Measurements from ENCODE around the gene CCDC137. TPM values are rescaled to one million over a fixed set of nuclear protein-coding genes. Genes with fewer than 3 reads are reported as not detected.

Gene CCDC137
- total RNA-seq, 1 donor from 2014 or later = 12.8 TPM

DNA sequence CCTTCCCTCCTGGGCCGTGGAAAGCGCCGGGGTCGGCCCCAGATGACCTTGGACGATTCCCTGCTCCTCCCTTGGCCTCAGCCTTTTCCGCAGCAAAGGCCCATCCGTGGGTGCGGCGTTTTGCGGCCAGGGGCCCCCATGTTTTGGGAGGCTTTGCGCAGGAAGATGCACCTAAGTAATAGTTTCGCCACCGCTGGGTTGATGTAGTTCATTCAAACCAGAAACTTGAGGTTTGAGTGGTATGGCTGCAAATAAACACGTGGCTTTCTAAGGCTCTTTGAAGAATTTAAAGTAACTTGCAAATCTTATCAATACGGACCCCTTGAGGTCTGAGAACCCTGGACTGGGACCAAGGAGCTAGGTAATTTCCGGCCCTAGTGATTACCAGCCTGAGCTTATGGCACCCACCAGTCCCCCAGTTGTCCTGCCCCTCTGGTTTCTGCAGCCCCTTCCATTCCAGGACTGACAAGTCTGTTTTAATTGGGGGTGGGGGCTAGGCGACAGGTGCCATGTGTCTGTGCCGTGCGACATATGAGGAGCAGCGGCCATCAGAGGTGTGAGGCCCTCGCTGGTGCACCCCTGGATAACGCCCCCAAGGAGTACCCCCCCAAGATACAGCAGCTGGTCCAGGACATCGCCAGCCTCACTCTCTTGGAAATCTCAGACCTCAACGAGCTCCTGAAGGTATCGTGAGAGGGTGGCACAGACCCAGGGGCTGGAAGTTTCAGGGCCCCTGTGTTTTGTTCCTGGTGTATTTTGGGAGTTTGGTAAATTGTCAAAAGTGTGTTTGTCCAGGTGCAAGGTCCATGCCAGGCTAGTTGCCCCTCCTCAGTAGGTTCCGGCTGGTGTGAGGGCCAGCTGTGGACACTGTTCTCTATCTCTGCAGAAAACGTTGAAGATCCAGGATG, 37.5 kb downstream of the CCDC137 start:
- peaks cover 52% of the 10 kb centered on the region for H3K36me3 ChIP-seq
- H3K4me3 ChIP-seq = peak overlapping the region; percentile 95
- no peak for ATAC-seq
- H3K9me3 ChIP-seq = no peaks in the 10 kb centered on the region
- intact Hi-C loops (cut with DNase I) = no loop called here
- no peaks in the 10 kb centered on the region for H3K27me3 ChIP-seq (ENCODE audit: low read depth)
- H3K4me1 ChIP-seq = peaks cover 36% of the 10 kb centered on the region
- TF ChIP-seq, protein P1, sequence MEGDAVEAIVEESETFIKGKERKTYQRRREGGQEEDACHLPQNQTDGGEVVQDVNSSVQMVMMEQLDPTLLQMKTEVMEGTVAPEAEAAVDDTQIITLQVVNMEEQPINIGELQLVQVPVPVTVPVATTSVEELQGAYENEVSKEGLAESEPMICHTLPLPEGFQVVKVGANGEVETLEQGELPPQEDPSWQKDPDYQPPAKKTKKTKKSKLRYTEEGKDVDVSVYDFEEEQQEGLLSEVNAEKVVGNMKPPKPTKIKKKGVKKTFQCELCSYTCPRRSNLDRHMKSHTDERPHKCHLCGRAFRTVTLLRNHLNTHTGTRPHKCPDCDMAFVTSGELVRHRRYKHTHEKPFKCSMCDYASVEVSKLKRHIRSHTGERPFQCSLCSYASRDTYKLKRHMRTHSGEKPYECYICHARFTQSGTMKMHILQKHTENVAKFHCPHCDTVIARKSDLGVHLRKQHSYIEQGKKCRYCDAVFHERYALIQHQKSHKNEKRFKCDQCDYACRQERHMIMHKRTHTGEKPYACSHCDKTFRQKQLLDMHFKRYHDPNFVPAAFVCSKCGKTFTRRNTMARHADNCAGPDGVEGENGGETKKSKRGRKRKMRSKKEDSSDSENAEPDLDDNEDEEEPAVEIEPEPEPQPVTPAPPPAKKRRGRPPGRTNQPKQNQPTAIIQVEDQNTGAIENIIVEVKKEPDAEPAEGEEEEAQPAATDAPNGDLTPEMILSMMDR (IDR thresholded peaks at IDR 0.05) = no peak
- peak overlapping the region; percentile 98 for H3K27ac ChIP-seq
- DNase-seq = no peak

DNA sequence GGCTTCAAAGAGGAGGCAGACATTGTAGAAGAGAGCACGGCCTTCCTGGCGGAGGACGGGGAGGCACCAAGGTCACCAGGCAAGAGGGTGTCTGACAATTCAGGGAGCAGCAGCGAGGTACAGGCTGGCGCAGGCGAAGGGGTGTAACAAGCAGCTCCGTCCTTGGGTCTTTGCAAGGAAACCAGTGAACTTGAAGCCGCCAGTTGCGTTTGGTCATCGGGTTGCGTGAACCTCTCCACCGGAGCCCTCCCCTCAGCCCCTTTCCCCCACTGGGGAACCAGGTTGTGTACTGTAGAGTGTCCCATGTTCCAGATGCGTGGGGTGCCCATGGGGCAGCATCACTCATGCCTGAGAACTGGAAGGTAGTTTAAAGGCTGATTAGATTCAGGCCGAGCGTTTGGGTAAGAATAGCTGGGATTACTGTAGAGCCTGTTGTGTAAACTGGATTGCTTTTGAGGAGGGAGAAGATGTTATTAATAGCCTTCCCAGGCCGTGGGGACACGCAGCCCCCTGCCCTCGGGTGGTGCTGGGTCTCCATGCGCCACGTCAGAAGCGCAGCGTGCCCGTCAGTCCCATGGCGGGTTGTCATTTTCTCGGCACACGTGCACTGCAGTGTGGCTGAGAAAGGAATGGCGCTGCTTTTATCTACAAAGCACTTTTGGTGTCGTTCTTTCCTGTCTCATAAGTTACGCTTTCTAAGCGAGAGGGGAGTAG, 39.1 kb downstream of the CCDC137 start:
- TF ChIP-seq, protein P1 (IDR thresholded peaks at IDR 0.05) = no peak
- H3K27me3 ChIP-seq (ENCODE audit: low read depth) = no peaks in the 10 kb centered on the region

DNA sequence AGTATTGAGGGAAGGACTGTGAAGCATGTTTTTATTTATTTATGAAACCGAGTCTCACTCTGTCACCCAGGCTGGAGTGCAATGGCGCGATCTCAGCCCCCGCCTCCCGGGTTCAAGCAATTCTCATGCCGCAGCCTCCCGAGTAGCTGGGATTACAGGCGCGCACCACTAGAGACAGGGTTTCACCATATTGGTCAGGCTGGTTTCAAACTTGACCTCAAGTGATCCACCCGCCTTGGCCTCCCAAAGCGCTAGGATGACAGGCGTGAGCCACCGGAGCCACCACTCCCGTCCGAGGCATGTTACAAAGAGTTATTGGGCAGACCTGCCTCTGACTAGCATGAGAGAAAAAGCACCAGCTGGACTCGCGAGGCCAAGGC, 39.7 kb downstream of the CCDC137 start:
- intact Hi-C loops (cut with DNase I) = no loop called here
- TF ChIP-seq, protein P1 (IDR thresholded peaks at IDR 0.05) = no peak
- H3K36me3 ChIP-seq = peaks cover 34% of the 10 kb centered on the region
- no peak for DNase-seq
- no peaks in the 10 kb centered on the region for H3K27me3 ChIP-seq (ENCODE audit: low read depth)
- H3K9me3 ChIP-seq = no peaks in the 10 kb centered on the region
- peaks cover 38% of the 10 kb centered on the region for H3K4me1 ChIP-seq
- H3K4me3 ChIP-seq = no peak overlapping the region
- no peak for ATAC-seq
- no peak overlapping the region for H3K27ac ChIP-seq

More for the DNA sequence above, 39.1 kb downstream of the CCDC137 start:
- Histone ChIP-seq H3K9me3 (no peaks in the 10 kb centered on the region), H3K4me1 (peaks cover 38% of the 10 kb centered on the region), H3K4me3 (no peak overlapping the region), H3K36me3 (peaks cover 40% of the 10 kb centered on the region), H3K27ac (no peak overlapping the region)
- ATAC-seq (no peak), DNase-seq (no peak)
- intact Hi-C loops (cut with DNase I) = no loop called here

DNA sequence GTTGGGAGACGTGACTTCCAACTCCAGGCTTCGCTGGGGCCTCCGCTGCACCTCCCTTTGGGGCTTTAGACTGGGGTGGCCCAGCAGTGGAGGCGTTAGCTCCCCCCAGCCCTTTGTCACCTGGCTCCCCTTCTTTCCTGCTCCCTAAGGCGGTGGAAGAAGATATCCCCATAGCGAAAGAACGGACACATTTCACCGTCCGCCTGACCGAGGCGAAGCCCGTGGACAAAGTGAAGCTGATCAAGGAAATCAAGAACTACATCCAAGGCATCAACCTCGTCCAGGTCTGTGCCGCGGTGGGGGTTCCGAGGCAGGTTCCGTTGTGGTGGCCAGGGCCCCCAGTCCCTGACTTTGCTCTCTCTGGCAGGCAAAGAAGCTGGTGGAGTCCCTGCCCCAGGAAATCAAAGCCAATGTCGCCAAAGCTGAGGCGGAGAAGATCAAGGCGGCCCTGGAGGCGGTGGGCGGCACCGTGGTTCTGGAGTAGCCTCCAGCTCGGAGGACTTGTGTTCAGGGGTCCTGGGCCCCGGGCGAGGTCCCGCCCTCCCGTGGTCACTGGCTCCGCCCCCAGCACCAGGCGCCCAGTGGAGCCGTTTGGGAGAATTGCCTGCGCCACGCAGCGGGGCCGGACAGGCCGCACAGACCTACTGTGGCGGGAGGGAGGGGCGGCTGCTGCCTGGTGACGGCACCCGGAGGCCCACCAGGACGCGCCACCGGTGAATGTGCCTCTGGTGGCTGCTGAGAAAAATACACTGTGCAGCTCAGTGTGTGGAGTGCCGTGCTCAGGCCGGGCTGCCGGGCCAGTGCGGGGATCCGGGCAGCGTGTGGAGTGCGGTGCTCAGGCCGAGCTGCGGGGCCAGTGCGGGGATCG, 40.5 kb downstream of the CCDC137 start:
- Histone ChIP-seq H3K4me3 (no peak overlapping the region), H3K27ac (no peak overlapping the region), H3K36me3 (peaks cover 27% of the 10 kb centered on the region), H3K27me3 (ENCODE audit: low read depth) (no peaks in the 10 kb centered on the region), H3K4me1 (peaks cover 34% of the 10 kb centered on the region), H3K9me3 (no peaks in the 10 kb centered on the region)
- ATAC-seq (no peak), DNase-seq (no peak)
- intact Hi-C loops (cut with DNase I) = no loop called here
- TF ChIP-seq, protein P1 (IDR thresholded peaks at IDR 0.05) = no peak

Data from lower lobe of right lung (tissue), 2 donors.